HepG2 (cell line): Measurements from ENCODE around the gene NFIL3. TPM values are rescaled to one million over a fixed set of nuclear protein-coding genes. Genes with fewer than 3 reads are reported as not detected.

Experiments
- DNMT3B ChIP-seq: conservative IDR thresholded peaks from 2 replicates; pipeline ENCODE4 v1.6.1; 2016; ENCODE audit warnings: missing biosample characterization, control low read depth
- HCFC1 ChIP-seq: fragments of 150-350 bp; IDR thresholded peaks from 2 replicates; pipeline ENCODE4 v1.6.1; 2014; ENCODE audit warnings: low read depth, low read length
- RFX5 ChIP-seq: IDR thresholded peaks from 2 replicates; pipeline ENCODE4 v1.6.1; 2011; ENCODE audit warnings: low read depth, low read length, improper control_type of control experiment
- SATB2 ChIP-seq: sonication (generic); formaldehyde crosslinking; IDR thresholded peaks from 2 replicates; pipeline ENCODE4 v1.5.0; 2020; ENCODE audit warnings: missing genetic modification reagents
- SIX4 ChIP-seq: sonication (generic); formaldehyde crosslinking; IDR thresholded peaks from 2 replicates; pipeline ENCODE4 v1.4.0; 2020; ENCODE audit warnings: missing genetic modification reagents
- TCF12 ChIP-seq, 2 experiments: fragments of 450-650 bp in 1 of 2; sonication (generic) in 1 of 2; formaldehyde crosslinking in 1 of 2; IDR thresholded peaks; 2 replicates each; pipeline versions ENCODE4 v1.6.1 to v1.8.0; 2017 to 2022; ENCODE audit warnings: antibody characterized with exemption in 1 of 2, mild to moderate bottlenecking in 1 of 2, missing genetic modification reagents in 1 of 2, moderate library complexity in 1 of 2
- YEATS4 ChIP-seq: sonication (generic); formaldehyde crosslinking; IDR thresholded peaks from 2 replicates; pipeline ENCODE4 v1.4.0; 2020; ENCODE audit warnings: missing genetic modification reagents, borderline replicate concordance
- ZBTB8A ChIP-seq: sonication (generic); formaldehyde crosslinking; IDR thresholded peaks from 2 replicates; pipeline ENCODE4 v1.4.0; 2020; ENCODE audit warnings: mild to moderate bottlenecking, low read depth, missing genetic modification reagents, borderline replicate concordance
- ZC3H13 ChIP-seq: sonication (generic); formaldehyde crosslinking; IDR thresholded peaks from 2 replicates; pipeline ENCODE4 v1.8.1; 2023; ENCODE audit warnings: mild to moderate bottlenecking, missing genetic modification reagents, moderate library complexity
- ZIK1 ChIP-seq: sonication (generic); formaldehyde crosslinking; IDR thresholded peaks from 2 replicates; pipeline ENCODE4 v1.5.0; 2020; ENCODE audit warnings: mild to moderate bottlenecking, low read depth, missing genetic modification reagents, borderline replicate concordance
- ZNF138 ChIP-seq: sonication (generic); formaldehyde crosslinking; IDR thresholded peaks from 2 replicates; pipeline ENCODE4 v1.5.0; 2020; ENCODE audit warnings: mild to moderate bottlenecking, low read depth, missing genetic modification reagents
- ZNF143 ChIP-seq: sonication (generic); formaldehyde crosslinking; IDR thresholded peaks from 2 replicates; pipeline ENCODE4 v1.4.0; 2020; ENCODE audit warnings: missing genetic modification reagents
- ZNF337 ChIP-seq: sonication (generic); formaldehyde crosslinking; IDR thresholded peaks from 2 replicates; pipeline ENCODE4 v1.5.1; 2020; ENCODE audit warnings: missing genetic modification reagents, low read depth, mild to moderate bottlenecking, borderline replicate concordance
- ZNF577 ChIP-seq: sonication (generic); formaldehyde crosslinking; IDR thresholded peaks from 2 replicates; pipeline ENCODE4 v1.4.0; 2020; ENCODE audit warnings: mild to moderate bottlenecking, low read depth, missing genetic modification reagents, borderline replicate concordance
- ZNF766 ChIP-seq: sonication (generic); formaldehyde crosslinking; IDR thresholded peaks from 2 replicates; pipeline ENCODE4 v1.5.0; 2020; ENCODE audit warnings: missing genetic modification reagents, borderline replicate concordance
- ZNF773 ChIP-seq: sonication (generic); formaldehyde crosslinking; IDR thresholded peaks from 2 replicates; pipeline ENCODE4 v1.4.0; 2020; ENCODE audit warnings: missing genetic modification reagents, borderline replicate concordance
- ZNF782 ChIP-seq: sonication (generic); formaldehyde crosslinking; IDR thresholded peaks from 2 replicates; pipeline ENCODE4 v1.4.0; 2020; ENCODE audit warnings: missing genetic modification reagents, mild to moderate bottlenecking, borderline replicate concordance
- ZNF883 ChIP-seq: sonication (generic); formaldehyde crosslinking; IDR thresholded peaks from 2 replicates; pipeline ENCODE4 v1.5.1; 2020; ENCODE audit warnings: mild to moderate bottlenecking, missing genetic modification reagents; ENCODE audit errors: not compliant biosample characterization
- ZUFSP ChIP-seq: sonication (generic); formaldehyde crosslinking; IDR thresholded peaks from 2 replicates; pipeline ENCODE4 v1.9.0; 2021; ENCODE audit warnings: missing genetic modification reagents, mild to moderate bottlenecking, borderline replicate concordance
- polyA plus RNA-seq, 8 experiments: library from polyadenylated mRNA; depleted of rRNA in 3 of 8; stranded (reverse) in 7 of 8; unstranded in 1 of 8; fragments of >200 nt; fragmentation: Illumina TruSeq in 4 of 8; extraction: Trizol in 4 of 8; gene quantifications; 2 replicates each; pipeline versions ENCODE4 v1.2.1 to v1.2.3, GENCODE V29; 2011 to 2016; ENCODE audit warnings: low read depth in 4 of 8, missing spikeins in 1 of 8, mixed read lengths in 1 of 8; ENCODE audit not compliant: insufficient read depth in 1 of 8
- total RNA-seq, 5 experiments: library from RNA; depleted of rRNA; stranded (reverse); fragments of >200 nt; fragmentation: Illumina TruSeq; extraction: Trizol; gene quantifications; 2 replicates each; pipeline ENCODE4 v1.2.3, GENCODE V29; 2016; ENCODE audit warnings: low read depth in 1 of 5
- TF ChIP-seq, protein P1 (sequence below): sonication (generic); formaldehyde crosslinking; IDR thresholded peaks from 2 replicates; pipeline ENCODE4 v1.8.0; 2022; ENCODE audit warnings: mild to moderate bottlenecking, missing genetic modification reagents
- TF ChIP-seq, protein P2 (sequence below): sonication (generic); formaldehyde crosslinking; conservative IDR thresholded peaks from 2 replicates; pipeline ENCODE4 v1.4.0; 2020; ENCODE audit warnings: missing genetic modification reagents
- TF ChIP-seq, protein P3 (sequence below): sonication (generic); formaldehyde crosslinking; IDR thresholded peaks from 2 replicates; pipeline ENCODE4 v1.8.0; 2022; ENCODE audit warnings: mild to moderate bottlenecking, missing genetic modification reagents, moderate library complexity
- TF ChIP-seq, protein P4 (sequence below): sonication (generic); formaldehyde crosslinking; IDR thresholded peaks from 2 replicates; pipeline ENCODE4 v1.5.0; 2020; ENCODE audit warnings: missing genetic modification reagents

The NFIL3 gene
- total and polyA plus RNA-seq, 2 of the 13 experiments (the other 11 are each of a cell fraction or from before 2014, with no cell fraction given): 46.6 to 54.2 TPM

GRCh38 chr9:91424403-91425176 is 958 bp upstream of the NFIL3 start (continued):
- TF ChIP-seq, protein P1, sequence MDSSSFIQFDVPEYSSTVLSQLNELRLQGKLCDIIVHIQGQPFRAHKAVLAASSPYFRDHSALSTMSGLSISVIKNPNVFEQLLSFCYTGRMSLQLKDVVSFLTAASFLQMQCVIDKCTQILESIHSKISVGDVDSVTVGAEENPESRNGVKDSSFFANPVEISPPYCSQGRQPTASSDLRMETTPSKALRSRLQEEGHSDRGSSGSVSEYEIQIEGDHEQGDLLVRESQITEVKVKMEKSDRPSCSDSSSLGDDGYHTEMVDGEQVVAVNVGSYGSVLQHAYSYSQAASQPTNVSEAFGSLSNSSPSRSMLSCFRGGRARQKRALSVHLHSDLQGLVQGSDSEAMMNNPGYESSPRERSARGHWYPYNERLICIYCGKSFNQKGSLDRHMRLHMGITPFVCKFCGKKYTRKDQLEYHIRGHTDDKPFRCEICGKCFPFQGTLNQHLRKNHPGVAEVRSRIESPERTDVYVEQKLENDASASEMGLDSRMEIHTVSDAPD: no peak
- TF ChIP-seq ZUFSP (CRISPR knock-in tag): no peak
- peak; percentile 70 for TF ChIP-seq ZIK1 (CRISPR knock-in tag)
- TF ChIP-seq ZNF143: no peak
- TF ChIP-seq ZNF883 (CRISPR knock-in tag): peak; percentile 44
- TF ChIP-seq, protein P2, sequence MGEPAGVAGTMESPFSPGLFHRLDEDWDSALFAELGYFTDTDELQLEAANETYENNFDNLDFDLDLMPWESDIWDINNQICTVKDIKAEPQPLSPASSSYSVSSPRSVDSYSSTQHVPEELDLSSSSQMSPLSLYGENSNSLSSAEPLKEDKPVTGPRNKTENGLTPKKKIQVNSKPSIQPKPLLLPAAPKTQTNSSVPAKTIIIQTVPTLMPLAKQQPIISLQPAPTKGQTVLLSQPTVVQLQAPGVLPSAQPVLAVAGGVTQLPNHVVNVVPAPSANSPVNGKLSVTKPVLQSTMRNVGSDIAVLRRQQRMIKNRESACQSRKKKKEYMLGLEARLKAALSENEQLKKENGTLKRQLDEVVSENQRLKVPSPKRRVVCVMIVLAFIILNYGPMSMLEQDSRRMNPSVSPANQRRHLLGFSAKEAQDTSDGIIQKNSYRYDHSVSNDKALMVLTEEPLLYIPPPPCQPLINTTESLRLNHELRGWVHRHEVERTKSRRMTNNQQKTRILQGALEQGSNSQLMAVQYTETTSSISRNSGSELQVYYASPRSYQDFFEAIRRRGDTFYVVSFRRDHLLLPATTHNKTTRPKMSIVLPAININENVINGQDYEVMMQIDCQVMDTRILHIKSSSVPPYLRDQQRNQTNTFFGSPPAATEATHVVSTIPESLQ (CRISPR knock-in tag): no peak
- TF ChIP-seq SATB2 (CRISPR knock-in tag): no peak
- TF ChIP-seq ZNF138 (CRISPR knock-in tag): no peak
- TF ChIP-seq, protein P3, sequence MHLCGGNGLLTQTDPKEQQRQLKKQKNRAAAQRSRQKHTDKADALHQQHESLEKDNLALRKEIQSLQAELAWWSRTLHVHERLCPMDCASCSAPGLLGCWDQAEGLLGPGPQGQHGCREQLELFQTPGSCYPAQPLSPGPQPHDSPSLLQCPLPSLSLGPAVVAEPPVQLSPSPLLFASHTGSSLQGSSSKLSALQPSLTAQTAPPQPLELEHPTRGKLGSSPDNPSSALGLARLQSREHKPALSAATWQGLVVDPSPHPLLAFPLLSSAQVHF (CRISPR knock-in tag): no peak
- TF ChIP-seq RFX5: no peak
- no peak for TF ChIP-seq TCF12 (IDR thresholded peaks at IDR 0.05)
- no peak for TF ChIP-seq TCF12 (CRISPR knock-in tag; IDR thresholded peaks at IDR 0.05)
- no peak for TF ChIP-seq ZNF782
- TF ChIP-seq ZC3H13 (CRISPR knock-in tag): peak; percentile 92
- no peak for TF ChIP-seq ZBTB8A (CRISPR knock-in tag)
- no peak for TF ChIP-seq ZNF773 (CRISPR knock-in tag)
- no peak for TF ChIP-seq YEATS4
- no peak for TF ChIP-seq SIX4 (CRISPR knock-in tag)
- TF ChIP-seq HCFC1: no peak
- TF ChIP-seq ZNF766: no peak
- no peak for TF ChIP-seq DNMT3B (CRISPR knock-in tag)
- TF ChIP-seq, protein P4, sequence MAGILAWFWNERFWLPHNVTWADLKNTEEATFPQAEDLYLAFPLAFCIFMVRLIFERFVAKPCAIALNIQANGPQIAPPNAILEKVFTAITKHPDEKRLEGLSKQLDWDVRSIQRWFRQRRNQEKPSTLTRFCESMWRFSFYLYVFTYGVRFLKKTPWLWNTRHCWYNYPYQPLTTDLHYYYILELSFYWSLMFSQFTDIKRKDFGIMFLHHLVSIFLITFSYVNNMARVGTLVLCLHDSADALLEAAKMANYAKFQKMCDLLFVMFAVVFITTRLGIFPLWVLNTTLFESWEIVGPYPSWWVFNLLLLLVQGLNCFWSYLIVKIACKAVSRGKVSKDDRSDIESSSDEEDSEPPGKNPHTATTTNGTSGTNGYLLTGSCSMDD: no peak
- TF ChIP-seq ZNF337 (CRISPR knock-in tag): no peak
- no peak for TF ChIP-seq ZNF577
